ENCODE data around the gene CORO2A.
A peak's percentile ranks its signal among the peaks of the same experiment; 100 is the strongest.
"Not testable (repeated sequence)": the region's sequence is repeated elsewhere in the genome, so short reads cannot be mapped to it uniquely, and the experiment has no call there.

Gene CORO2A

DNA sequence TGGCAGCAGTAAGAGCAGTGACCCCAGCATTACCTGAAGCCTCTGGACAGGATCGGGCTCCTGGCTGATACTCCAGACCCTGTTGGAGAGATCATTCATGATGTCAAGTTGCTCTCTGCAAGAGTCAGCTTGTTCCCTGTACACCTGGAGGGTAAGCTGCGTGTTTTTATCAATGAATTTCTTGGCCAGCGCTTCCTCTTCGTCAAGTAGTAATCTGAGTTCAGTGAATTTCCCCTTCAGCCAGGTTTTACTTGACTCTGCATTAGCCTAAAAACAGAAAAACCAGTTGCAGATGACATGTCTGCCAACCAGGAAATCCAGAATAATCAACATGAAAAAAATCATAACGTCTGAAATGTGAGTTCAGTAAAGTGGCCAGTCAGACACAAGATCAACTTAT lies 92.5 kb downstream of the CORO2A start:
- H3K4me2 ChIP-seq (ENCODE audit: low read length) = no peak overlapping the region
- no peaks in the 10 kb centered on the region for H3K27me3 ChIP-seq (ENCODE audit: control insufficient read depth, insufficient read depth, low read length)
- H3K36me3 ChIP-seq (ENCODE audit: insufficient read depth, low read length) = no peaks in the 10 kb centered on the region
- H3K9ac ChIP-seq (ENCODE audit: low read depth, low read length) = no peak overlapping the region
- H3K4me3 ChIP-seq (ENCODE audit: low read length) = no peak overlapping the region
- no peaks in the 10 kb centered on the region for H3K9me3 ChIP-seq (replicated peaks; ENCODE audit: low read length)
- H3K4me1 ChIP-seq (ENCODE audit: control insufficient read depth, insufficient read depth, low read length) = no peaks in the 10 kb centered on the region

DNA sequence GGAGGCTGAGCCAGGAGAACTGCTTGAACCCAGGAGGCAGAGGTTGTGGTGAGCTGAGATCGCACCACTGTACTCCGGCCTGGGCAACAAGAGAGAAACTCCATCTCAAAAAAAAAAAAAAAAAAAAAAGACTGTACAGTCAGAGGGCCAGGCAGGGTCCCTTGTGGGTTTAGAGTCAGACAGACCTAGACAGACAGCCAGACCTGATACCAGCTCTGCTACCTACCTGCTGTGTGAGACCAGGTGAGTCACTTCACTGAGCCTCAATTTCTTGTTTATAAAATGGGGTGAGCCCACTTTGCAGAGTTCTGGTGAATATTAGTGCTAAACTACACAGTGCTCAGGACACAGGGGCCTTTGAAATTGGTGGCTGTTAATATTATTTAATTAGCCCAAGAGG lies 93.1 kb downstream of the CORO2A start:
- Histone ChIP-seq H3K4me1 (ENCODE audit: control insufficient read depth, insufficient read depth, low read length) (no peaks in the 10 kb centered on the region), H3K36me3 (ENCODE audit: insufficient read depth, low read length) (no peaks in the 10 kb centered on the region), H3K9me3 (replicated peaks; ENCODE audit: low read length) (no peaks in the 10 kb centered on the region), H3K4me3 (ENCODE audit: low read length) (no peak overlapping the region), H3K4me2 (ENCODE audit: low read length) (no peak overlapping the region), H3K27me3 (ENCODE audit: control insufficient read depth, insufficient read depth, low read length) (no peaks in the 10 kb centered on the region), H3K9ac (ENCODE audit: low read depth, low read length) (no peak overlapping the region)

DNA sequence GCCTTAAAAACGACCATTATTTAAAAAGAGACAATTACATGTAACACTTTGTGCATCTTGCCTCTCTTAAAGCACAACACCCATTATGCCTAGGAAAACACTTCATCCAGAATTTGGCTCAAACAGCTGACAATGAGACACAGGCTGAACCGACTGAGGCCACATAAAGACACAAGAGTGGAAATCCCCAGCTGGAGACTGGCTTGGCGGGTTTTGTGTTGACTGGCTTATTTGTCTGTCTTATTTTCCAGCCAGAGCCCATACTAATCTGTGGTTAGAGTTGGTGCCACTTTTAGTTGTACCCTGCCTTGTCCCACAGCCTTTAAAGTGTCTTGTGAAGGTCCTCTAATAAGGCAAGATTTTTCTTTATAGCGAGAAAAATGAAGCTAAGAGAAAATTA lies 94.6 kb downstream of the CORO2A start:
- no peak overlapping the region for H3K4me2 ChIP-seq (ENCODE audit: low read length)
- H3K36me3 ChIP-seq (ENCODE audit: insufficient read depth, low read length) = no peaks in the 10 kb centered on the region
- H3K27me3 ChIP-seq (ENCODE audit: control insufficient read depth, insufficient read depth, low read length) = no peaks in the 10 kb centered on the region
- no peaks in the 10 kb centered on the region for H3K4me1 ChIP-seq (ENCODE audit: control insufficient read depth, insufficient read depth, low read length)
- no peaks in the 10 kb centered on the region for H3K9me3 ChIP-seq (replicated peaks; ENCODE audit: low read length)
- H3K9ac ChIP-seq (ENCODE audit: low read depth, low read length) = no peak overlapping the region
- no peak overlapping the region for H3K4me3 ChIP-seq (ENCODE audit: low read length)

DNA sequence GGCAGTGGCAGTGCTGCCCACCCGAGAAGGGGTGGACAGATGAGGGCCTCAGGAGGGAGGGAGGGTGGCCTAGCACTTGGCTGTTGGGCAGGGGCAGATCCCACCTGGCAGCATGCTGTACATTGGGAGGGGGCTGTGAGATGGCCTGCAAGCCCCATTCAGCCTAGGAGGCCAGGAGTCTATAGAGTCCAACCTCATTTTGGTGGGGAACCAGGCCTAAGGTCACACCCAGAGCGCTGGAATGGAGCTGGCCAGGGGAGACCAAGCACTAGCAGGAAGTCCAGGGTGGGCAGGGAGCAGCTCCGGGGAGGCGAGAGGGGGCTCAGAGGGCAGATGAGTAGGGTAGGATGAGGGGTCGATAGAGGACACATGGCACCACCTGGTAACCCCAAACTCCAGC lies 96.3 kb downstream of the CORO2A start:
- H3K36me3 ChIP-seq (ENCODE audit: insufficient read depth, low read length) = no peaks in the 10 kb centered on the region
- no peaks in the 10 kb centered on the region for H3K9me3 ChIP-seq (replicated peaks; ENCODE audit: low read length)

DNA sequence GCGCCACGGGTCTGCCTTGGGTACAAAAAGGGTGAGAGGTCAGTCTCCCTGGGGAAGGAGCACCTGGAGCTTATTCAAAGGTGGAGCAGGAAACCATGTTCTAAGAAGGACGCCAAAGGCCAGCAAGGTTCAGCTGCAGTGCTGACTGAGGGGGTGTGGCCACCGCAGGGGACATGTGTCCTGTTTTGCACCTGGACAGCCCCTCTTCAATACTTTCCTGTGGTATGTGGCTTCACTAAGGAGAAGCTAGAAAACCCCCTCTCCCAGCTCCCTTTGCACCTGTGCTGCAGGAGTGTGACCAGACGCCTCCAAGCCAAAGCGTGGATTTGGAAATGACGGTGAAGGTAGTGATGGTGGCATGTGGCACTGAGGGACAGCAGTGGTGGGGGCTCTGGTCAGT lies 97.0 kb downstream of the CORO2A start:
- Histone ChIP-seq H3K4me3 (ENCODE audit: low read length) (no peak overlapping the region), H3K4me2 (ENCODE audit: low read length) (no peak overlapping the region), H3K36me3 (ENCODE audit: insufficient read depth, low read length) (no peaks in the 10 kb centered on the region), H3K4me1 (ENCODE audit: control insufficient read depth, insufficient read depth, low read length) (no peaks in the 10 kb centered on the region), H3K27me3 (ENCODE audit: control insufficient read depth, insufficient read depth, low read length) (no peaks in the 10 kb centered on the region), H3K9me3 (replicated peaks; ENCODE audit: low read length) (no peaks in the 10 kb centered on the region), H3K9ac (ENCODE audit: low read depth, low read length) (no peak overlapping the region)

More for the DNA sequence above, 96.3 kb downstream of the CORO2A start:
- Histone ChIP-seq H3K9ac (ENCODE audit: low read depth, low read length) (no peak overlapping the region), H3K4me1 (ENCODE audit: control insufficient read depth, insufficient read depth, low read length) (no peaks in the 10 kb centered on the region), H3K27me3 (ENCODE audit: control insufficient read depth, insufficient read depth, low read length) (no peaks in the 10 kb centered on the region), H3K4me2 (ENCODE audit: low read length) (no peak overlapping the region), H3K4me3 (ENCODE audit: low read length) (no peak overlapping the region)

DNA sequence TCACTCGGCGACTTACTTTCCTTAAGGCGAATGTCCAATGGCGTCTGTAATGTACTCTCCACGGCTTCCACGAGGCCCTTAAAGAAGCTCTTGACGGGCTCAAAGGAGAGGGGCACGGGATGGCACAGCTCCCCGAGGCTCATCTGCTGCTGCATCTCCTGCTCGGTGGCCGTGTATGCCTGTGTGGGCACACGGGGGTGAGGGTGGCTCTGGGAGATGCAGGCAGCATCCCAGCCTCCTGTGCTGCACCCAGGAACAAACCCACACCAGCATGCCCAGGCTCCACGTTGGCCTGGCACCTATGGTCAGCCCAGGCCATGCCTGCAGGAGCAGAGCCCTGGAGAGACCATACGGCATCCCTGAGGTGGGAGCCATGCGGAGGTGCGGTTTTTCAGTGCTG lies 97.6 kb downstream of the CORO2A start:
- H3K36me3 ChIP-seq (ENCODE audit: insufficient read depth, low read length) = no peaks in the 10 kb centered on the region
- no peaks in the 10 kb centered on the region for H3K27me3 ChIP-seq (ENCODE audit: control insufficient read depth, insufficient read depth, low read length)
- H3K9ac ChIP-seq (ENCODE audit: low read depth, low read length) = no peak overlapping the region
- H3K9me3 ChIP-seq (replicated peaks; ENCODE audit: low read length) = no peaks in the 10 kb centered on the region
- no peak overlapping the region for H3K4me3 ChIP-seq (ENCODE audit: low read length)
- H3K4me1 ChIP-seq (ENCODE audit: control insufficient read depth, insufficient read depth, low read length) = no peaks in the 10 kb centered on the region
- H3K4me2 ChIP-seq (ENCODE audit: low read length) = no peak overlapping the region

DNA sequence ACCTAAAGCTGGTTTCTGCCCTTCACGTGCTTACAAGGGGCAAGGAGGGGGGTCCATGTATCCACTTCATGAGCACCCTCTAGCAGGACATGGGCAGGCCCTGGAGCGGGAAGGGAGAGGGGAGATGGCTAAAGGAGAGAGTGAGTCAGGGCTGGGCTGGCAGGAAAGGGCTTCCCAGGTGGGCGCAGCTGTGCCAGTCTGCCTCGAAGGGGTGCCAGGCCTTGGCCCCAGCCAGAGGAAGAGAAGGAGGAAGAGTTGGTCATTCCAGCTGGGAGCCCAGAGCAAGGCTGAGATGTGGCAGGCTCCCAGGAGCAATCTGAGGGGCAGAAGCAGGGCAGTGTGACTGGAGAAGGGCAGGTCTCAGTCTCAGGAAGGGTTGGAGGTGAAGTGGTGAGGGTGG lies 98.1 kb downstream of the CORO2A start:
- H3K4me2 ChIP-seq (ENCODE audit: low read length) = no peak overlapping the region
- H3K4me3 ChIP-seq (ENCODE audit: low read length) = no peak overlapping the region
- no peaks in the 10 kb centered on the region for H3K27me3 ChIP-seq (ENCODE audit: control insufficient read depth, insufficient read depth, low read length)
- H3K36me3 ChIP-seq (ENCODE audit: insufficient read depth, low read length) = no peaks in the 10 kb centered on the region
- no peak overlapping the region for H3K9ac ChIP-seq (ENCODE audit: low read depth, low read length)
- no peaks in the 10 kb centered on the region for H3K9me3 ChIP-seq (replicated peaks; ENCODE audit: low read length)
- no peaks in the 10 kb centered on the region for H3K4me1 ChIP-seq (ENCODE audit: control insufficient read depth, insufficient read depth, low read length)

DNA sequence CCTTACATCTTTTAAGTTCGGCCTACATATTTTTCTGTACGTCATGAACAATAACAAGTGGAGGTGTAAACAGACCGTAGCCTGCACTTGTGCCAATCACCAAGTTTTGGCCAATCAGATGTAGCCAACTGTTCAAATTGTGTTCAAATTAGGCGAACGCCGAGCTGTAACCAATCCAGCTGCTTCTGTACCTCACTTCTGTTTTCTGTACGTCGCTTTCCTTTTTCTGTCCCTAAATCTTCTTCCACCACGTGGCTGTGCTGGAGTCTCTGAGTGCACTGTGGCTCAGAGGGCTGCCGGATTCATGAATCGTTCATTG lies 99.9 kb downstream of the CORO2A start:
- Histone ChIP-seq H3K27me3 (ENCODE audit: control insufficient read depth, insufficient read depth, low read length) (no peaks in the 10 kb centered on the region), H3K4me2 (ENCODE audit: low read length) (no peak overlapping the region), H3K4me3 (ENCODE audit: low read length) (no peak overlapping the region), H3K9ac (ENCODE audit: low read depth, low read length) (no peak overlapping the region), H3K9me3 (replicated peaks; ENCODE audit: low read length) (no peaks in the 10 kb centered on the region), H3K4me1 (ENCODE audit: control insufficient read depth, insufficient read depth, low read length) (peaks cover 5% of the 10 kb centered on the region), H3K36me3 (ENCODE audit: insufficient read depth, low read length) (no peaks in the 10 kb centered on the region)

DNA sequence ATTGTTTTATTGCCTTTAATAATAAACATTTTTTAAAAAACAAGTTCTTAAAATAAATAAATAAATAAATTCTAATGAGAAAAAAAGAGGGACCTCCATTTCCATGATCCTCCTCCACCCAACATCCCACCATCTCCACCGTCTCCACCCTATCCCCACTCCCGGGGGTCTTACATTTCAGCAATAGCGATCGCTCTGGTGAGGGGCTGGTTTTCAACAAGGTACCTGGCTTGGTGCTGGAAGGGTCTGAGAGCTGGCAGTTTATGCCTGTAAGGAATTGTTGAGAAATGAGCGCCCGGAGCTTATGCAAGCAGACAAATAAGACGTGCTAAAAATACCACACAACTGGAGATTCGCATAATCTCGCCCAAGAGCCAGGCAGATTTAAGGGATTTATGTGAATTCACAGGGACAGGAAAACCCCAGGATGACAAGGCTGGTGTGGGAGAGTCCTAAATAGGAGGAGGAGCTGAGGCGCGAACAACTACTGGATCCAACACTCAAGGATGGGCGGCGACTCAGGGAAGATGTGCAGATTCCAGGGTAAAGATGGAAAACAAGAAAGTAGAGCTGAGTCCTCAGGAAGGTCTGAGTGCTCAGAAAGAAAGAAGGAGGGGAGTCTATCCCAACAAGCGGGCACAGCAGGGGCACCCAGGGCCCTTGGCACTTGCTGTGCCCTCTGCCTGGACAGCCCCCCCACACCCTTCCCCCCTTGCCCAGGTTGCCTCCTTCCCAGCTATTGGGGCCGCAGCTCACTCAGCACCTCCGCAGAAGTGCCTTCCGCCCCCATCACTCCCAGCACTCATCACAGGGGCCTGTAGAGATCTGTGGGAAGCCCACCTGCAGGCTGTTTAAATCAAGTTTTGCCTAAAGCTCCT lies 100.5 kb downstream of the CORO2A start:
- Histone ChIP-seq H3K4me3 (ENCODE audit: low read length) (no peak overlapping the region), H3K36me3 (ENCODE audit: insufficient read depth, low read length) (no peaks in the 10 kb centered on the region), H3K4me2 (ENCODE audit: low read length) (no peak overlapping the region), H3K9me3 (replicated peaks; ENCODE audit: low read length) (no peaks in the 10 kb centered on the region), H3K9ac (ENCODE audit: low read depth, low read length) (no peak overlapping the region), H3K27me3 (ENCODE audit: control insufficient read depth, insufficient read depth, low read length) (no peaks in the 10 kb centered on the region), H3K4me1 (ENCODE audit: control insufficient read depth, insufficient read depth, low read length) (peaks cover 7% of the 10 kb centered on the region)

DNA sequence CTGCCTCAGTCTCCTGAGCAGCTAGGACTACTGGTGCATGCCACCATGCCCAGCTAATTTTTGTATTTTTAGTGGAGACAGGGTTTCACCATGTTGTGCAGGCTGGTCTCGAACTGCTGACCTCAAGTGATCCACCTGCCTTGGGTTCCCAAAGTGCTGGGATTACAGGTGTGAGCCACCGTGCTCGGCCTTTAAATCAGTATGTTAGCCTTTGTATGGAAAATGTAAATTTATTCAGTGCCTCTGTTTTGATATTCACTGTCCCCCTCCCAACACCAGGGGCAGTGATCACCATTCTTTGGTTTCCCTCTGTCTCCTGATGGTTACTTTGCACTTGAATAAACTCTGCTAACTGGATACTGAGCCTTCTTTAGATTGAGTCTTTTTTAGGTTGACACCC lies 101.8 kb downstream of the CORO2A start:
- not testable (repeated sequence) for H3K4me3 ChIP-seq (ENCODE audit: low read length); H3K9ac ChIP-seq (ENCODE audit: low read depth, low read length); H3K36me3 ChIP-seq (ENCODE audit: insufficient read depth, low read length); H3K4me1 ChIP-seq (ENCODE audit: control insufficient read depth, insufficient read depth, low read length); H3K9me3 ChIP-seq (replicated peaks; ENCODE audit: low read length); H3K4me2 ChIP-seq (ENCODE audit: low read length); H3K27me3 ChIP-seq (ENCODE audit: control insufficient read depth, insufficient read depth, low read length)

DNA sequence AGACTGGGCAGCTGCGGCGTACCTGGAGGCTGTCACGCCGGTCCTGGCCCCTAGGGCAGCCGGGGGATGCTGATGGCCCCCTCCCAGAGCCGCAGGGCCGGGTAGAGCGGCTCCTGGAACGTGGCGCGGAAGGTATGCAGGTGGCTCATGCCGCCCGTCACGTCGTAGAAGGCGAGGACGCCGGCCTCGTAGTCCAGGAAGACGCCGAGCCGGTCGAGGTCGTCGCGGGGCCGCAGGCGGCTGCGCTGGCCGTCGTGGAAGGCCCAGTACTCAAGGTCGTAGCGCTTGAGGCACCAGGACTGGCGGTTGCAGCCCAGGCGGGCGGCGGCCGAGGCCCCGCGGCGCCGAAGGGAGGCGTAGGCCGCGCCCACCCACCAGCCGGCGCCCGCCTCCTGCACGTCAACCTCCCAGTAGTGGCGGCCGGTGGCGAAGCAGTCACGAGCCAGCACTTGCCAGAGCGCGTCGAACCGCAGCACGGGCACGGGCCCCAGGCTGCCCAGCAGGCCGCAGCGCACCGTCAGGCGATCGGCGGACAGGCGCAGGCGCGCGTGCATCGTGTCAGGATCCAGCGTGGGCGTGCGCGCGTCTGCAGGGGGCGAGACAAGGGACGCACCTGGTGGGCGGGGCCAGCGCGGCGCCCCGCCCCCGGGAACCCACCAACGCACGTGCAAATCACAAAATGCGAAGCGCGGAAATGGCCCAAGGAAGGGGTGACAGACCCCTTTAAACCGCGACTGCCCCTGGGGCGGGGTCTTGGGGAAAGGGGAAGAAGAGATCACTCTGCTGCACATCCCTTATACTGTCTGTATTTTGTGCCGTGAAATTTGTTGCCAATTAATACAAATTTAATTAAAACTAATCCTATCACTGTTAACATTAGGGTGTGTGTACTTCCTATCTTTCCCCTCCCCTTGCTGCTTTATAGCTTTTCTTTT lies 104.8 kb downstream of the CORO2A start:
- Histone ChIP-seq H3K9ac (ENCODE audit: low read depth, low read length) (no peak overlapping the region), H3K36me3 (ENCODE audit: insufficient read depth, low read length) (peaks cover 21% of the 10 kb centered on the region), H3K4me3 (ENCODE audit: low read length) (peak overlapping the region; percentile 60), H3K4me2 (ENCODE audit: low read length) (peak overlapping the region; percentile 80), H3K4me1 (ENCODE audit: control insufficient read depth, insufficient read depth, low read length) (peaks cover 7% of the 10 kb centered on the region), H3K9me3 (replicated peaks; ENCODE audit: low read length) (no peaks in the 10 kb centered on the region), H3K27me3 (ENCODE audit: control insufficient read depth, insufficient read depth, low read length) (no peaks in the 10 kb centered on the region)

Measured in skeletal muscle satellite cell (primary cell).